ENCODE measurements around the gene ZBTB48. TPM values are rescaled to one million over a fixed set of nuclear protein-coding genes. Genes with fewer than 3 reads are reported as not detected.

The ZBTB48 gene
- 24.4 and 25.2 TPM in 2 replicates for total RNA-seq (2022)
- percentile 61 among the genes with signal in this experiment for Bru-seq, nascent RNA
- BruChase-seq, experiment 1, labeled RNA remaining after a 6-hour chase, result percentile 61 among the genes with signal in this experiment
- percentile 71 among the genes with signal in this experiment for BruChase-seq, experiment 2, labeled RNA remaining after a 2-hour chase
- long read RNA-seq, partial matches to known transcripts, result 2 of 13 reads
- long read RNA-seq, other reads (novel, unspliced or antisense), result 10 of 13 reads

GRCh38 chr1:6579374-6580118, at the start of gene ZBTB48:
Gene ZBTB48 (plus strand): TSS chr1:6579994. CDS start chr1:6580610, 616 bp downstream.
- BruUV-seq (replicated peaks), result no TSS peak
- no peaks in the 10 kb centered on the region for H3K27me3 Mint-ChIP-seq (ENCODE audit: unreplicated experiment)
- no peaks in the 10 kb centered on the region for H3K9me3 Mint-ChIP-seq (ENCODE audit: low read depth, unreplicated experiment)
- peaks cover 9% of the 10 kb centered on the region for H3K4me1 Mint-ChIP-seq (ENCODE audit: low read depth, unreplicated experiment)
- H3K27ac Mint-ChIP-seq (ENCODE audit: unreplicated experiment), result peak within 1 kb of the TSS; percentile 92
- CTCF ChIA-PET, result interaction anchor here (0.5 to 1.6 kb wide), 2 partner anchors 20 to 22 kb away, joined by 3 to 4 read pairs; no protein-coding TSS in a partner anchor
- intact Hi-C loops (cut with micrococcal nuclease; ENCODE audit: unreplicated experiment), result no loop called here
- H3K4me3 Mint-ChIP-seq (ENCODE audit: low read depth, unreplicated experiment), result peak within 1 kb of the TSS; percentile 96
- TF ChIP-seq CTCF (IDR thresholded peaks at IDR 0.05; ENCODE audit: unreplicated experiment), result no peak
- peaks cover 34% of the 10 kb centered on the region for H3K36me3 Mint-ChIP-seq (ENCODE audit: insufficient read depth, unreplicated experiment)
- peak; percentile 96 for DNase-seq

- intact Hi-C loops (cut with micrococcal nuclease; ENCODE audit: unreplicated experiment), result no loop called here
- no TSS peak for BruUV-seq (replicated peaks)
- H3K27me3 Mint-ChIP-seq (ENCODE audit: unreplicated experiment), result no peaks in the 10 kb centered on the region
- no peak overlapping the region for H3K27ac Mint-ChIP-seq (ENCODE audit: unreplicated experiment)
- no peak for TF ChIP-seq CTCF (IDR thresholded peaks at IDR 0.05; ENCODE audit: unreplicated experiment)
- no peak overlapping the region for H3K4me3 Mint-ChIP-seq (ENCODE audit: low read depth, unreplicated experiment)
- H3K4me1 Mint-ChIP-seq (ENCODE audit: low read depth, unreplicated experiment), result no peaks in the 10 kb centered on the region
- H3K9me3 Mint-ChIP-seq (ENCODE audit: low read depth, unreplicated experiment), result no peaks in the 10 kb centered on the region
- CTCF ChIA-PET, result no interaction called here
- peaks cover 28% of the 10 kb centered on the region for H3K36me3 Mint-ChIP-seq (ENCODE audit: insufficient read depth, unreplicated experiment)
- no peak for DNase-seq
Measured at GRCh38 chr1:6530504-6531160, 49.2 kb upstream of the ZBTB48 start.

GRCh38 chr1:6531996-6532395, 47.8 kb upstream of the ZBTB48 start:
- TF ChIP-seq CTCF (IDR thresholded peaks at IDR 0.05; ENCODE audit: unreplicated experiment), result no peak
- no peak for DNase-seq
- BruUV-seq (replicated peaks), result no TSS peak
- no peaks in the 10 kb centered on the region for H3K9me3 Mint-ChIP-seq (ENCODE audit: low read depth, unreplicated experiment)
- intact Hi-C loops (cut with micrococcal nuclease; ENCODE audit: unreplicated experiment), result no loop called here
- no peak overlapping the region for H3K27ac Mint-ChIP-seq (ENCODE audit: unreplicated experiment)
- no peaks in the 10 kb centered on the region for H3K4me1 Mint-ChIP-seq (ENCODE audit: low read depth, unreplicated experiment)
- H3K4me3 Mint-ChIP-seq (ENCODE audit: low read depth, unreplicated experiment), result no peak overlapping the region
- no peaks in the 10 kb centered on the region for H3K27me3 Mint-ChIP-seq (ENCODE audit: unreplicated experiment)
- H3K36me3 Mint-ChIP-seq (ENCODE audit: insufficient read depth, unreplicated experiment), result peaks cover 15% of the 10 kb centered on the region
- CTCF ChIA-PET, result no interaction called here

GRCh38 chr1:6534248-6534822, 45.5 kb upstream of the ZBTB48 start:
- H3K4me3 Mint-ChIP-seq (ENCODE audit: low read depth, unreplicated experiment), result no peak overlapping the region
- H3K4me1 Mint-ChIP-seq (ENCODE audit: low read depth, unreplicated experiment), result no peaks in the 10 kb centered on the region
- H3K27ac Mint-ChIP-seq (ENCODE audit: unreplicated experiment), result no peak overlapping the region
- H3K36me3 Mint-ChIP-seq (ENCODE audit: insufficient read depth, unreplicated experiment), result peaks cover 5% of the 10 kb centered on the region
- H3K27me3 Mint-ChIP-seq (ENCODE audit: unreplicated experiment), result no peaks in the 10 kb centered on the region
- no peaks in the 10 kb centered on the region for H3K9me3 Mint-ChIP-seq (ENCODE audit: low read depth, unreplicated experiment)
- BruUV-seq (replicated peaks), result no TSS peak
- intact Hi-C loops (cut with micrococcal nuclease; ENCODE audit: unreplicated experiment), result no loop called here
- DNase-seq, result no peak
- CTCF ChIA-PET, result no interaction called here
- no peak for TF ChIP-seq CTCF (IDR thresholded peaks at IDR 0.05; ENCODE audit: unreplicated experiment)

Measured in Calu3 (cell line).